ENCODE results near the gene DUOX1. TPM values are rescaled to one million over a fixed set of nuclear protein-coding genes. Genes with fewer than 3 reads are reported as not detected.

The DUOX1 gene
- total and polyA plus RNA-seq, 4 donors = 0.02 to 0.94 (median 0.08) TPM; not detected in 1

DNA sequence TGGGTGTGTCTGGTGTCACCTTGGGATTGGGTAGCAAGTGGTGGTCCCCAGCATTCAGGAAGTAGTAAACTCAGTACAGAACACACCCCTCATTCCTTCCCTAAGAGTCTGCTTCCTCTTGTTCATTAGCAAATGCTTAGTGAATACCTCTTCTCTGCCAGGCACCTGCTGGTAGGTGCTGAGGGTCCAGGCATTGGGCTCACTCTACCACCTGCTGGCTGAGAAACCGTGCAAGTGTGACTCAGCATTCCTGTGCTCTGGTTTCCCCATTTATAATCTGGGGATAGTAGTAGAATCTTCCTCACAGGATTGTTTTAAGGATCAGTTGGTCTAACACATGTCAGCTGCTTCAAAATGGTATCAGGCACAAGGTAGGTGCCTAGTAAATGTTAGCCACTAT lies 53.2 kb downstream of the DUOX1 start:
- Histone ChIP-seq H3K27ac (ENCODE audit: low read depth in 1 of 2, low read length in 2 of 2) (no peak overlapping the region), H3K9me3 (ENCODE audit: control insufficient read depth in 4 of 4, low read length in 3 of 4) (no peaks in the 10 kb centered on the region), H3K36me3 (ENCODE audit: control insufficient read depth in 4 of 4, insufficient read depth in 3 of 4, low read depth in 1 of 4, low read length in 3 of 4) (no peaks in the 10 kb centered on the region), H3K4me3 (ENCODE audit: low read depth in 1 of 3, low read length in 3 of 3) (no peak overlapping the region), H3K27me3 (ENCODE audit: control insufficient read depth in 4 of 4, insufficient read depth in 4 of 4, low read length in 3 of 4) (no peaks in the 10 kb centered on the region), H3K4me1 (ENCODE audit: control insufficient read depth in 4 of 4, insufficient read depth in 4 of 4, low read length in 3 of 4) (peaks cover 17 to 45% (median 27%) of the 10 kb centered on the region in 4 donors), H3K9ac (ENCODE audit: low read depth in 1 of 2, low read length in 2 of 2) (no peak overlapping the region)
- WGBS = 56% methylated on average over 1 of the region's 1 CpG
- no peak for TF ChIP-seq EGR1 (IDR thresholded peaks at IDR 0.05; ENCODE audit: low read depth in 2 of 2)
- DNase-seq (ENCODE audit: low spot score) = no peak

- Histone ChIP-seq H3K27ac (ENCODE audit: low read depth in 1 of 2, low read length in 2 of 2) (no peak overlapping the region), H3K9me3 (ENCODE audit: control insufficient read depth in 4 of 4, low read length in 3 of 4) (no peaks in the 10 kb centered on the region), H3K4me3 (ENCODE audit: low read depth in 1 of 3, low read length in 3 of 3) (no peak overlapping the region), H3K36me3 (ENCODE audit: control insufficient read depth in 4 of 4, insufficient read depth in 3 of 4, low read depth in 1 of 4, low read length in 3 of 4) (no peaks in the 10 kb centered on the region), H3K9ac (ENCODE audit: low read depth in 1 of 2, low read length in 2 of 2) (no peak overlapping the region), H3K4me1 (ENCODE audit: control insufficient read depth in 4 of 4, insufficient read depth in 4 of 4, low read length in 3 of 4) (peaks cover 22 to 50% (median 32%) of the 10 kb centered on the region in 4 donors), H3K27me3 (ENCODE audit: control insufficient read depth in 4 of 4, insufficient read depth in 4 of 4, low read length in 3 of 4) (no peaks in the 10 kb centered on the region)
- WGBS = 97% methylated on average over 2 of the region's 2 CpGs
- DNase-seq (ENCODE audit: low spot score) = no peak
- no peak for TF ChIP-seq TAF1 (conservative IDR thresholded peaks at IDR 0.05)
Observed at GRCh38 chr15:45183511-45183910, 53.7 kb downstream of the DUOX1 start.

- Histone ChIP-seq H3K4me1 (ENCODE audit: control insufficient read depth in 4 of 4, insufficient read depth in 4 of 4, low read length in 3 of 4) (peaks cover 22 to 50% (median 32%) of the 10 kb centered on the region in 4 donors), H3K36me3 (ENCODE audit: control insufficient read depth in 4 of 4, insufficient read depth in 3 of 4, low read depth in 1 of 4, low read length in 3 of 4) (no peaks in the 10 kb centered on the region), H3K27ac (ENCODE audit: low read depth in 1 of 2, low read length in 2 of 2) (no peak overlapping the region), H3K9ac (ENCODE audit: low read depth in 1 of 2, low read length in 2 of 2) (no peak overlapping the region), H3K9me3 (ENCODE audit: control insufficient read depth in 4 of 4, low read length in 3 of 4) (no peaks in the 10 kb centered on the region), H3K27me3 (ENCODE audit: control insufficient read depth in 4 of 4, insufficient read depth in 4 of 4, low read length in 3 of 4) (no peaks in the 10 kb centered on the region), H3K4me3 (ENCODE audit: low read depth in 1 of 3, low read length in 3 of 3) (no peak overlapping the region)
- no peak for DNase-seq (ENCODE audit: low spot score)
- no peak for TF ChIP-seq REST (IDR thresholded peaks at IDR 0.05)
- no peak for TF ChIP-seq ATF3 (IDR thresholded peaks at IDR 0.05)
- TF ChIP-seq RXRA (IDR thresholded peaks at IDR 0.05) = no peak
- TF ChIP-seq, protein P1, sequence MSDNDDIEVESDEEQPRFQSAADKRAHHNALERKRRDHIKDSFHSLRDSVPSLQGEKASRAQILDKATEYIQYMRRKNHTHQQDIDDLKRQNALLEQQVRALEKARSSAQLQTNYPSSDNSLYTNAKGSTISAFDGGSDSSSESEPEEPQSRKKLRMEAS (IDR thresholded peaks at IDR 0.05) = no peak
- no peak for TF ChIP-seq FOXA1 (IDR thresholded peaks at IDR 0.05)
- TF ChIP-seq HNF4A (conservative IDR thresholded peaks at IDR 0.05) = no peak
- TF ChIP-seq, protein P2, sequence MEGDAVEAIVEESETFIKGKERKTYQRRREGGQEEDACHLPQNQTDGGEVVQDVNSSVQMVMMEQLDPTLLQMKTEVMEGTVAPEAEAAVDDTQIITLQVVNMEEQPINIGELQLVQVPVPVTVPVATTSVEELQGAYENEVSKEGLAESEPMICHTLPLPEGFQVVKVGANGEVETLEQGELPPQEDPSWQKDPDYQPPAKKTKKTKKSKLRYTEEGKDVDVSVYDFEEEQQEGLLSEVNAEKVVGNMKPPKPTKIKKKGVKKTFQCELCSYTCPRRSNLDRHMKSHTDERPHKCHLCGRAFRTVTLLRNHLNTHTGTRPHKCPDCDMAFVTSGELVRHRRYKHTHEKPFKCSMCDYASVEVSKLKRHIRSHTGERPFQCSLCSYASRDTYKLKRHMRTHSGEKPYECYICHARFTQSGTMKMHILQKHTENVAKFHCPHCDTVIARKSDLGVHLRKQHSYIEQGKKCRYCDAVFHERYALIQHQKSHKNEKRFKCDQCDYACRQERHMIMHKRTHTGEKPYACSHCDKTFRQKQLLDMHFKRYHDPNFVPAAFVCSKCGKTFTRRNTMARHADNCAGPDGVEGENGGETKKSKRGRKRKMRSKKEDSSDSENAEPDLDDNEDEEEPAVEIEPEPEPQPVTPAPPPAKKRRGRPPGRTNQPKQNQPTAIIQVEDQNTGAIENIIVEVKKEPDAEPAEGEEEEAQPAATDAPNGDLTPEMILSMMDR (IDR thresholded peaks at IDR 0.05; ENCODE audit: low read depth, low read length, missing input control) = no peak
- no peak for TF ChIP-seq YY1 (IDR thresholded peaks at IDR 0.05)
- TF ChIP-seq ZBTB33 (IDR thresholded peaks at IDR 0.05) = no peak
- TF ChIP-seq TAF1 (conservative IDR thresholded peaks at IDR 0.05) = no peak
- TF ChIP-seq EGR1 (IDR thresholded peaks at IDR 0.05; ENCODE audit: low read depth in 2 of 2) = no peak
- no peak for TF ChIP-seq FOXA2 (IDR thresholded peaks at IDR 0.05)
- no peak for TF ChIP-seq RAD21 (IDR thresholded peaks at IDR 0.05)
- WGBS = 81% methylated on average over 9 of the region's 9 CpGs
Observed at GRCh38 chr15:45184562-45185041, 54.8 kb downstream of the DUOX1 start.
